GM10847 (cell line): Measurements from ENCODE around the gene MT1A.

Experiments
- POLR2A ChIP-seq: IDR thresholded peaks from 2 replicates; pipeline ENCODE4 v1.6.1; 2011; ENCODE audit not compliant: insufficient read length; ENCODE audit errors: extremely low read depth

The MT1A gene

DNA sequence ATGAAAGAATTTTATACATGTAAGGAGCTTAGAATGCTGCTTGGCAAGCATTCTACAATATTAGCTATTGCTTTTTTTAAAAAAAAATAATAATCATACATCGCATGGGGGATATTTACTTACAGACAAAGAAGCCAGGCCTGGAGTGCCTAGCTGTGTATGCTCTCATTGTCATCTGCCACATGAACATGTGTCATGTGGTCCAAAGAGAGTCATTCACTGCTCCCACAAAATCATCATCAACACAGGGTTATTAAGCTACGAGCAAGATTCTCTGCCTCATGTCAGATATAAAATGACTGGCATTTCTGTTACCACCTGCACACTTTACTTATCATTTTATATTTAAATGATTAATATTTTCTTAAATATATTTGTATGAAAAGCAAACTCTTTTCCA, 14.8 kb upstream of the MT1A start:
- TF ChIP-seq POLR2A: no peak

DNA sequence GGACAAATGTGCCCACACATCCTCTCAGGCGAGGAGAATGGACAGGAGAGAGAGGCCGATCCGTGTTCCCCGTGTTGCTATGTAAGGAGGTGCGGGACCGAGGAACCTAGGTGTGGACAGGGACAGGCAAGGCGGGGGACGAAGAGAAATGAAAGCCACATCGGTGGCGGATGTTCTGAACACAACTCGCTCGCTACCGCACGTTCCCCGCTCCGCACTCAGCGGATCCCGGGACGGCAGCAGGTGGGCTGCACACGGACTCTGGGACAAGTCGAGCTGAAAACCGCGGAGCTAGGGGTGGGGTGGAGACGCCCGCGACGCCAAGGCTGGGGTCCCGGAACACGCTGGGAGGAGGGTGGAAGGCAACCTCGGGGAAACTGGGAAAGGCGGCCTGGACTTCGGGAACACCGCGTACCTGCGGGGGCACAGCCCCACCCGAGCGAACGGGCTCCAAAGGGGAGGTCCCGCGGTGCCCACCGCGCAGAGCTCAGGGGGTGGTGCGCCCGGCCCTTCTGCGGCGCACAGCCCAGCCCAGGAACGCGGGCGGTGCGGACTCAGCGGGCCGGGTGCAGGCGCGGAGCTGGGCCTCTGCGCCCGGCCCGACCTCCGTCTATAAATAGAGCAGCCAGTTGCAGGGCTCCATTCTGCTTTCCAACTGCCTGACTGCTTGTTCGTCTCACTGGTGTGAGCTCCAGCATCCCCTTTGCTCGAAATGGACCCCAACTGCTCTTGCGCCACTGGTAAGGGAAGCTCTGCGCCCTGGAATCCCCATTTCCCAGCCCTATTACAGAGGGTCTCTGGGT, 13.1 kb upstream of the MT1A start, which contains the start of gene MT1E:
TSS of gene MT1E (plus strand) at position 642 of the 803 bp plus-strand sequence. CDS start at position 713, 71 bp downstream.
- TF ChIP-seq POLR2A: no peak

DNA sequence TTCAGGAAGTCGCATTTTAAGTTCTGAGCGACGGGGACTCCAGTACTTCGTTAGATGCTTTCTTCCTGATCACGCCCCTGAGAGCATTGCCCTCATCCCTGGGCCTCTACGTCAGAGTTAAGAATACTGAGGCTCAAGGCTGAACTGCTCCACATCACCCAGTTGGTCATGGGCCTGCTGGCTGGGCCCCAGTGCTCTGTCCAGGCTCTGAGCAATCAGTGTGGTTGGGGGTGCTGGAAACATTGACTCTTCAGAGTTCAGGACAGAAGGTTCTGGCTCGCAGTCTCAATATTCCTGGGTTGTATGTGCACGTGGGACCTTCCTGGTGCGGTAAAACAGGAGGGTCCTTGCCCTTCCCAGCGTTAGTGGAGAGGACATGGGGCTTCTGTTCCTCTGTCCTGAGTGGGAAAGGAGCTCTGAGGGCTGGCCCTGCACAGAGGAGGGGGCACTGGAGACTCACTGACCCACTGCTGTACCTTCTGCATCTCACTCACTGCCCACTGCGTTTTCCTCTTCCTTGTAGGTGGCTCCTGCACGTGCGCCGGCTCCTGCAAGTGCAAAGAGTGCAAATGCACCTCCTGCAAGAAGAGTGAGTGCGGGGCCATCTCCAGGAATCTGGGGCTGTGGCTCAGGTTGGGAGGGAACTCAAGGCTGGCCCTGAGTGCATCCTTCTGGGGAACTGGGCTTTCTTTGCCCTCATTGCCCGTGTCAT, 12.4 kb upstream of the MT1A start:
- TF ChIP-seq POLR2A: no peak

DNA sequence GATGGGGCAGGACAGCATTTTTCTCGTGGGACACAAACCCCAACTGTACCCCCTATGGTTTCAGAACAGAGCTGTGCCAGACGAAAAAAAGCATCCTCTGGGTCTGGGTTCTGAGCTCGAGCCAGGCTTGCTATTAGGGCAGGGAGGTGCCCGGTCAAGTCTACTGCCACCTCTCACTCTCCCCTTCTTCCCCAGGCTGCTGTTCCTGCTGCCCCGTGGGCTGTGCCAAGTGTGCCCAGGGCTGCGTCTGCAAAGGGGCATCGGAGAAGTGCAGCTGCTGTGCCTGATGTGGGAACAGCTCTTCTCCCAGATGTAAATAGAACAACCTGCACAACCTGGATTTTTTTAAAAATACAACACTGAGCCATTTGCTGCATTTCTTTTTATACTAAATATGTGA, 11.8 kb upstream of the MT1A start:
- no peak for TF ChIP-seq POLR2A

DNA sequence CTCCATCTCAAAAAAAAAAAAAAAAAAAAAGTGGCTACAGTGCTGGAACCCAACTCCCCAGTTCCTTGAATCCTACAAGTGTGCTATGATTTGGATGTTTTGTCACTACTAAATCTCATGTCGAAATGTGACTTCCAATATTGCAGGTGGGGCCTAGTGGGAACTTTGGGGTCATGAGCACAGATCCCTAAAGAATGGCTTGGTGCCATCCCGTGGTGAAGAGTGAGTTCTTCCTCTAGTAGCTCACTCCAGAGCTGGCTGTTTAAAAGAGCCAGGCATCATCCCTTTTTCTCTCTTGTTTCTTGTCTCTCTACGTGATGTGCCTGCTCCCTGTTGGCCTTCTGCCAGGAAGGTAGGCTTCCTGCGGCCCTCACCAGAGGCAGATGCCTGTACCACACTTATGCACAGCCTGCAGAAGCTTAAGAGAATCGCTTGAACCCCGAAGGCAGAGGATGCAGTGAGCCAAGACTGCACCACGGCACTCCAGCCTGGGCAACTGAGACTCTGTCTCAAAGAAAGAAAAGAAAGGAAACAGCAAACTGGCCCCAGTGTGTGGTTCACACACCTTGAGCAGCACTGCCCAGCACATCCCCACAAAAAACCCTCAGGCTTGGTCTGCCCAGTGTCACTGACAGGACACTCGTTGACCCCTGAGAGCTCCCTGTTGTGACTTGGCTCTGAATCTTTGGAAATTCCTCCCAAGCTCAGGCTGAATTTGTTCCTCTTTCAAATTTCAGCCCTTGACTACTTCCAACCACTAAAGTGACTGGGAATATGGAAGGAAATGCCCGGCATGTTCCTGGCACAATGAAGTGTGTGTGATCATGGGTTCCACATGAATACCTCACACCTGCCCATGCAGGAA, 9.7 kb upstream of the MT1A start:
- TF ChIP-seq POLR2A: no peak

DNA sequence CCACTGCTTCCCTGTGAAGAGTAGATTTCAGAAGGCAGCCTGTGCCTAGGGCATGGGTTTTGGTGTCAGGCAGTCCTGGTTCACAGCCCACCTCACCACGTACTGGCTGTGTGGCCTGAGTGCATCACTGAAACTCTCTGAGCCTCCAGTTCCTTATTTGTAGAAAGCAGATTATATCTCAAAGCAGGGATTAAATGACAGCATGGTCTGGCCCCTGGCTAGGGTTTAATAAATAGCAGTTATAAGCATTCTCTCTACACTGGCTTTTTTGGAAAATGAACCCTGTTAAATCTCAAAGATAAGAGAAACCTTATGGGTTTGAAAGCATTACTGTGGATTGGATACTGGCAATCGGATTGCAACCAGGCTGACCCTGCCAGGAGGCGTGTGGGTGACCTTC, 8.9 kb upstream of the MT1A start:
- TF ChIP-seq POLR2A: no peak

DNA sequence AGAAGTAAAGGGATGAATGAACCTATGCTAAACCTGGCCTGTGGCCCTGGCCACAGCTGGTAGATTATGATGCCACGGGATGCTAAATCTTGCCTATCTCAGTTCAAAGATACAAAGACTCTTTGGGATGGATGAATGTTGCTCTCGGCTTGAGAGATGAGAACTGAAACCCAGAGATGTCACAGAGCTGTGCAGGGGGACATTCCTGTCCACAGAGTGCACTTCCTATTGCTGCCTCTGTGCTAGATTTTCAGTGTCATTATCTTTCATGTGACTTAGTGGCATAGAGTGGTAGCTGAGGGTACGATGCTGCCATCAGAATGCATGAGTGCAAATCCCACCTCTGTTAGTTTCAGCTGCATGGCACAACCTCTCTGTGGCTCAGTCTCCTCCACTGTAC, 8.3 kb upstream of the MT1A start:
- TF ChIP-seq POLR2A: no peak

DNA sequence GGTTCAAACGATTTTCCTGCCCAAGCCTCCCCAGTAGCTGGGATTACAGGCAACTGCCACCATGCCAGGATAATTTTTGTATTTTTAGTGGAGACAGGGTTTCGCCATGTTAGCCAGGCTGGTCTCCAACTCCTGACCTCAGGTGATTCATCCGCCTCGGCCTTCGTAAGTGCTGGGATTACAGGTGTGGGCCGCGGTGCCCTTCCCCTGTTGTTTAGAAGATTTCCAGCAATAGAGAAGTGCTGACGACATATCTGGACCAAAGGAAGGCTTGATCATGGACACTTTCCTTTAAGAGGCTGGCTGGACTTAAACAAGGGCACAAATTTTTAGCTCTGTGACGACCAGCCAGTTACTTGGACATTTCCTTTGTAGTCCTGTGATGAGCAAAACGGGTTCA, 7.3 kb upstream of the MT1A start:
- TF ChIP-seq POLR2A: no peak

DNA sequence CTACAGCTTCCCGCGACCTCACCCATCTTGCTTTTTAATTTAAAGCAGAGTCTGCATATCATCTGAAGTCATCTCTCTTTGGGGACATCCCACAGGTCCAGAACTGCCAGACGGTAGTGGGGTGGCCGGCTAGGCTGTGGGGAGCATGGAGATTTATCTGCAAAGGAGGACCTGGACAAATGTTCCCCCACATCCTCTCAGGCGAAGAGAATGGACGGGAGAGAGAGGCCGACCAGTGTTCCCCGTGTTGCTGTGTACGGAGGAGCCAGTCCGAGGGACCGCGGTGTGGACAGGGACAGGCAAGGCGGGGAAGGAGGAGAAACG, 6.7 kb upstream of the MT1A start:
- TF ChIP-seq POLR2A: no peak

DNA sequence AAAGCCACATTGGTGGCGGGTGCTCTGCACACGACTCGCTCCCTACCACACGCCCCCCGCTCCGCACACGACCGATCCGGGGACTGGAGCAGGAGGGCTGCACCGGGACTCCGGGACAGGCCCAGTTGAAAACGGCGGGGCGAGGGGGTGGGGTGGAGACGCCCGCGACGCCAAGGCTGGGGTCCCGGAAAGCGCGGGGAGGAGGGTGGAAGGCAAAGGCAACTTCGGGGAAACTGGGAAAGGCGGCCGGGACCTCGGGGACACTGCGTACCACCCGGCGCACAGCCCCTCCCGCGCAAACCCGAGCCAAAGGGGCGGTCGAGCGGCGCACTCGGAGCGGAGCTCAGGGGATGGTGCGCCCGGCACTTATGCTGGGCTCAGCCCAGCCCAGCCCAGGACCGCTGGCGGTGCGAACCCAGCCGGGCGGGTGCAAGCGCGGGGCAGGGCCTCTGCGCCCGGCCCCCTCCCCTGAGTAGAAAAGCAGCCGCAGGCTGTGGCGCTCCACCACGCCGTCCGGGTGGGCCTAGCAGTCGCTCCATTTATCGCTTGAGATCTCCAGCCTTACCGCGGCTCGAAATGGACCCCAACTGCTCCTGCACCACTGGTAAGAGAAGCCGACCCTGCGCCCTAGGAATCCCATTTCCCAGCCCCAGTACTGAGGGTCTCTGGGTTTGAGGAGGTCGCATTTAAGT, 6.2 kb upstream of the MT1A start, which contains the start of gene MT1M:
TSS of gene MT1M (plus strand) at position 504 of the 692 bp plus-strand sequence. CDS start at position 577, 73 bp downstream.
- TF ChIP-seq POLR2A: no peak

DNA sequence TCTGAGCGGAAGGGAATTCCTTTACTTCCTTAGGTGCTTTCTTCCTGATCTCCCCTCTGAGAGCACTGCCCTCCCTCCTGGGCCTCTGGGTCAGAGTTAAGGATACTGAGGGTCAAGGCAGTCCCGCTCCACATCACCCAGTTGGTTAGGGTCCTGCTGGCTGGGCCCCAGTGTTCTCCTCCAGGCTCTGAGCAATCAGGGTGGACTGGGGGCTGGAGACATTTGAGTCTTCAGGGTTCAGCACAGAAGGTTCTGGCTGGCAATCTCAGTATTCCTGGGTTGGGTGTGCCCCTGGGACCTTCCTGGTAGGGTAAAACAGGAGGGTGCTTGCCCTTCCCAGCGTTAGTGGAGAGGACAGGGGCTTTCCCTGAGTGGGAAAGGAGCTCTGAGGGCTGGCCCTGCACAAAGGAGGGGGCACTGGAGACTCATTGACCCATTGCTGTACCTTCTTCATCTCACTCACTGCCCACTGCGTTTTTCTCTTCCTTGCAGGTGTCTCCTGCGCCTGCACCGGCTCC, 5.6 kb upstream of the MT1A start:
- no peak for TF ChIP-seq POLR2A

DNA sequence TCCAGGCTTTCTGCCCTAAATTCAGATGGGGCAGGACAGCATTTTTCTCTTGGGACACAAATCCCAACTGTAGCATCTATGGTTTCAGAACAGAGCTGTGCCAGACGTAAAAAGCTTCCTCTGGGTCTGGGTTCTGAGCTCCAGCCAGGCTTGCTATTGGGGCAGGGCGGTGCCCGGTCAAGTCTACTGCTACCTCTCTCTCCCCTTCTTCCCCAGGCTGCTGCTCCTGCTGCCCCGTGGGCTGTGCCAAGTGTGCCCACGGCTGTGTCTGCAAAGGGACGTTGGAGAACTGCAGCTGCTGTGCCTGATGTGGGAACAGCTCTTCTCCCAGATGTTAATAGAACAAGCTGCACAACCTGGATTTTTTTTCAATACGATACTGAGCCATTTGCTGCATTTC, 4.9 kb upstream of the MT1A start:
- TF ChIP-seq POLR2A: no peak

DNA sequence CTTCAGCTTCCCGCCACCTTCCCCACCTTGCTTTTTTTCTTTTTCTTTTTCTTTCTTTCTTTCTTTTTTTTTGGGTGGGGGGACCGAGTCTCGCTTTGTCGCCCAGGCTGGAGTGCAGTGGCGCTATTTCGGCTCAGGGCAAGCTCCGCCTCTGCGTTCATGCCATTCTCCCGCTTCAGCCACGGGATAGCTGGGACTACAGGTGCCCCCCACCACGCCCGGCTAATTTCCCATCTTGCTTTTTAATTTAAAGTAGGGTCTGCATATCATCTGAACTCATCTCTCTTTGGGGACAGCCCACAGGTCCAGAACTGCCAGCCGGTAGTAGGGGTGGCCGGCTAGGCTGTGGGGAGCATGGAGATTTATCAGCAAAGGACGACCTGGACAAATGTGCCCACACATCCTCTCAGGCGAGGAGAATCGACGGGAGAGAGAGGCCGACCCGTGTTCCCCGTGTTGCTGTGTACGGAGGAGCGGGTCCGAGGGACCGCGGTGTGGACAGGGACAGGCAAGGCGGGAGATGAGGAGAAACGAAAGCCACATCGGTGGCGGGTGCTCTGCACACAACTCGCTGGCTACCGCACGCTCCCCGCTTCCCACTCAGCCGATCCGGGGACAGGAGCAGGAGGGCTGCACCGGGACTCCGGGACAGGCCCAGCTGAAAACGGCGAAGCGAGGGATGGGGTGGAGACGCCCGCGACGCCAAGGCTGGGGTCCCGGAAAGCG, 3.6 kb upstream of the MT1A start:
- no peak for TF ChIP-seq POLR2A

DNA sequence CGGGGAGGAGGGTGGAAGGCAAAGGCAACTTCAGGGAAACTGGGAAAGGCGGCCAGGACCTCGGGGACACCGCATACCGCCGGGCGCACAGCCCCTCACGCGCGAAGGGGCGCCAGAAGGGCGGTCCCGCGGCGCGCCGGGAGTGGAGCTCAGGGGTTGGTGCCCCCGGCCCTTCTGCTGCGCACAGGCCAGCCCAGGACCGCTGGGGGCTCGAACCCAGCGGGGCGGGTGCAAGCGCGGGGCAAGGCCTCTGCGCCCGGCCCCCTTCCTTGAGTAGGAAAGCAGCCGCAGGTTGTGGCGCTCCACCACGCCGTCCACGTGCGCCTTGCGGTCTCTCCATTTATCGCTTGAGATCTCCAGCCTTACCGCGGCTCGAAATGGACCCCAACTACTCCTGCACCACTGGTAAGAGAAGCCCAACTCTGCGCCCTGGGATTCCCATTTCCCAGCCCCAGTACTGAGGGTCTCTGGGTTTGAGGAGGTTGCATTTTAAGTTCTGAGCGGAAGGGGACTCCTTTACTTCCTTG, 3.0 kb upstream of the MT1A start:
- no peak for TF ChIP-seq POLR2A
